ENCODE results near the gene LRRC3C. TPM values are rescaled to one million over a fixed set of nuclear protein-coding genes. Genes with fewer than 3 reads are reported as not detected.

LRRC3C gene
- total and polyA plus RNA-seq, 9 donors, result 0.12 to 0.27 TPM; not detected in 7

- no peaks in the 10 kb centered on the region for H3K36me3 ChIP-seq
- no peak overlapping the region for H3K27ac ChIP-seq
- H3K4me1 ChIP-seq (ENCODE audit: insufficient read depth), result no peaks in the 10 kb centered on the region
- no peaks in the 10 kb centered on the region for H3K27me3 ChIP-seq
- no peak for DNase-seq
- WGBS, 3 donors, result 91 to 92% (median 92%) methylated on average over 11 of the region's 11 CpGs
- intact Hi-C loops (cut with DNase I), result no loop called here
- no peak for TF ChIP-seq EP300 (IDR thresholded peaks at IDR 0.05)
- no peak for TF ChIP-seq POLR2A (IDR thresholded peaks at IDR 0.05)
- TF ChIP-seq CTCF (IDR thresholded peaks at IDR 0.05), result no peak
- H3K9me3 ChIP-seq, result no peaks in the 10 kb centered on the region
- H3K4me3 ChIP-seq, result no peak overlapping the region
Measured at GRCh38 chr17:39994448-39994847, 66.9 kb downstream of the LRRC3C start.

Other genes with a start within 250 kb of the LRRC3C start
- gene PGAP3, start 239.7 kb upstream of the LRRC3C start, total RNA-seq, result 10 to 100 TPM; 13.8 to 31.3 (median 19.6) TPM
- gene PGAP3, start 239.7 kb upstream of the LRRC3C start, polyA plus RNA-seq, result 10 to 100 TPM in 1 of 2 donors, 1 to 10 TPM in 1; 7.9 to 19.8 TPM
- 10 to 100 TPM; 26.1 to 66.3 (median 53.5) TPM for gene ERBB2, start 227.7 kb upstream of the LRRC3C start, total RNA-seq
- 10 to 100 TPM; 20.1 to 24.1 TPM for gene ERBB2, start 227.7 kb upstream of the LRRC3C start, polyA plus RNA-seq
- gene MIEN1, start 197.2 kb upstream of the LRRC3C start, total RNA-seq, result 10 to 100 TPM; 20.2 to 51.4 (median 23.4) TPM
- gene MIEN1, start 197.2 kb upstream of the LRRC3C start, polyA plus RNA-seq, result 10 to 100 TPM; 33.0 to 64.9 TPM
- gene GRB7, start 189.8 kb upstream of the LRRC3C start, total RNA-seq, result 10 to 100 TPM in 1 of 7 donors, 1 to 10 TPM in 5, under 1 TPM in 1; 0.51 to 63.0 (median 2.7) TPM
- 1 to 10 TPM in 1 of 2 donors, under 1 TPM in 1; 0.23 to 1.8 TPM for gene GRB7, start 189.8 kb upstream of the LRRC3C start, polyA plus RNA-seq
- under 1 TPM; 0.34 to 0.97 (median 0.62) TPM for gene IKZF3, start 63.4 kb upstream of the LRRC3C start, total RNA-seq
- 1 to 10 TPM in 1 of 2 donors, under 1 TPM in 1; 0.16 to 2.6 TPM for gene IKZF3, start 63.4 kb upstream of the LRRC3C start, polyA plus RNA-seq
- gene ZPBP2, start 59.5 kb upstream of the LRRC3C start, total RNA-seq, result not detected
- gene ZPBP2, start 59.5 kb upstream of the LRRC3C start, polyA plus RNA-seq, result not detected
- gene GSDMB, start 9.1 kb upstream of the LRRC3C start, total RNA-seq, result 1 to 10 TPM; 3.8 to 9.7 (median 5.5) TPM
- 1 to 10 TPM; 3.7 to 6.5 TPM for gene GSDMB, start 9.1 kb upstream of the LRRC3C start, polyA plus RNA-seq
- gene ORMDL3, start 131 bp upstream of the LRRC3C start, total RNA-seq, result 10 to 100 TPM; 37.0 to 64.3 (median 52.2) TPM
- 10 to 100 TPM; 43.7 to 97.5 TPM for gene ORMDL3, start 131 bp upstream of the LRRC3C start, polyA plus RNA-seq
- under 1 TPM in 2 of 7 donors, not detected in 5; 0.10 to 0.11 TPM for gene GSDMA, start 35.3 kb downstream of the LRRC3C start, total RNA-seq
- gene GSDMA, start 35.3 kb downstream of the LRRC3C start, polyA plus RNA-seq, result under 1 TPM; 0.19 to 0.55 TPM
- 10 to 100 TPM; 48.2 to 88.4 (median 75.8) TPM for gene PSMD3, start 53.1 kb downstream of the LRRC3C start, total RNA-seq
- 10 to 100 TPM; 63.9 to 70.1 TPM for gene PSMD3, start 53.1 kb downstream of the LRRC3C start, polyA plus RNA-seq
- 100 to 1,000 TPM in 1 of 7 donors, 1 to 10 TPM in 2, under 1 TPM in 2, not detected in 2; 0.32 to 197 (median 1.7) TPM for gene CSF3, start 87.7 kb downstream of the LRRC3C start, total RNA-seq
- 1 to 10 TPM in 1 of 2 donors, not detected in 1; 1.1 TPM for gene CSF3, start 87.7 kb downstream of the LRRC3C start, polyA plus RNA-seq
- gene MED24, start 126.7 kb downstream of the LRRC3C start, total RNA-seq, result 10 to 100 TPM; 42.2 to 73.9 (median 66.7) TPM
- gene MED24, start 126.7 kb downstream of the LRRC3C start, polyA plus RNA-seq, result 10 to 100 TPM; 45.1 to 51.3 TPM
- 100 to 1,000 TPM in 2 of 7 donors, 10 to 100 TPM in 5; 51.4 to 129 (median 89.3) TPM for gene THRA, start 135.2 kb downstream of the LRRC3C start, total RNA-seq
- 10 to 100 TPM; 77.5 to 87.2 TPM for gene THRA, start 135.2 kb downstream of the LRRC3C start, polyA plus RNA-seq
- gene NR1D1, start 172.9 kb downstream of the LRRC3C start, total RNA-seq, result 10 to 100 TPM; 10.7 to 73.8 (median 23.7) TPM
- gene NR1D1, start 172.9 kb downstream of the LRRC3C start, polyA plus RNA-seq, result 10 to 100 TPM; 11.8 to 59.0 TPM
- 100 to 1,000 TPM in 1 of 7 donors, 10 to 100 TPM in 6; 59.6 to 110 (median 83.3) TPM for gene MSL1, start 194.2 kb downstream of the LRRC3C start, total RNA-seq
- gene MSL1, start 194.2 kb downstream of the LRRC3C start, polyA plus RNA-seq, result 100 to 1,000 TPM in 1 of 2 donors, 10 to 100 TPM in 1; 60.8 to 122 TPM
- gene CASC3, start 212.8 kb downstream of the LRRC3C start, total RNA-seq, result 100 to 1,000 TPM in 4 of 7 donors, 10 to 100 TPM in 3; 39.9 to 122 (median 106) TPM
- 100 to 1,000 TPM in 1 of 2 donors, 10 to 100 TPM in 1; 53.1 to 113 TPM for gene CASC3, start 212.8 kb downstream of the LRRC3C start, polyA plus RNA-seq
- gene RAPGEFL1, start 249.7 kb downstream of the LRRC3C start, total RNA-seq, result 1 to 10 TPM; 3.6 to 9.1 (median 6.4) TPM
- 1 to 10 TPM; 1.4 to 2.3 TPM for gene RAPGEFL1, start 249.7 kb downstream of the LRRC3C start, polyA plus RNA-seq